GM19240 (cell line): Measurements from ENCODE around the gene RPUSD4.
"Not testable (repeated sequence)": the region's sequence is repeated elsewhere in the genome, so short reads cannot be mapped to it uniquely, and the experiment has no call there.

ENCODE experiments used
- DNase-seq: peaks from one replicate; pipeline ENCODE4 v3.0.0; 2011; ENCODE audit warnings: low spot score; ENCODE audit not compliant: insufficient read length

Gene RPUSD4, protein sequence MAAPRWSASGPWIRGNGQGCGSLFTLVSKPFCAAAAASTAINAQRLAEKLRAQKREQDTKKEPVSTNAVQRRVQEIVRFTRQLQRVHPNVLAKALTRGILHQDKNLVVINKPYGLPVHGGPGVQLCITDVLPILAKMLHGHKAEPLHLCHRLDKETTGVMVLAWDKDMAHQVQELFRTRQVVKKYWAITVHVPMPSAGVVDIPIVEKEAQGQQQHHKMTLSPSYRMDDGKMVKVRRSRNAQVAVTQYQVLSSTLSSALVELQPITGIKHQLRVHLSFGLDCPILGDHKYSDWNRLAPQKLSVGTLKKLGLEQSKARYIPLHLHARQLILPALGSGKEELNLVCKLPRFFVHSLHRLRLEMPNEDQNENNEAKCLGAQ

DNA sequence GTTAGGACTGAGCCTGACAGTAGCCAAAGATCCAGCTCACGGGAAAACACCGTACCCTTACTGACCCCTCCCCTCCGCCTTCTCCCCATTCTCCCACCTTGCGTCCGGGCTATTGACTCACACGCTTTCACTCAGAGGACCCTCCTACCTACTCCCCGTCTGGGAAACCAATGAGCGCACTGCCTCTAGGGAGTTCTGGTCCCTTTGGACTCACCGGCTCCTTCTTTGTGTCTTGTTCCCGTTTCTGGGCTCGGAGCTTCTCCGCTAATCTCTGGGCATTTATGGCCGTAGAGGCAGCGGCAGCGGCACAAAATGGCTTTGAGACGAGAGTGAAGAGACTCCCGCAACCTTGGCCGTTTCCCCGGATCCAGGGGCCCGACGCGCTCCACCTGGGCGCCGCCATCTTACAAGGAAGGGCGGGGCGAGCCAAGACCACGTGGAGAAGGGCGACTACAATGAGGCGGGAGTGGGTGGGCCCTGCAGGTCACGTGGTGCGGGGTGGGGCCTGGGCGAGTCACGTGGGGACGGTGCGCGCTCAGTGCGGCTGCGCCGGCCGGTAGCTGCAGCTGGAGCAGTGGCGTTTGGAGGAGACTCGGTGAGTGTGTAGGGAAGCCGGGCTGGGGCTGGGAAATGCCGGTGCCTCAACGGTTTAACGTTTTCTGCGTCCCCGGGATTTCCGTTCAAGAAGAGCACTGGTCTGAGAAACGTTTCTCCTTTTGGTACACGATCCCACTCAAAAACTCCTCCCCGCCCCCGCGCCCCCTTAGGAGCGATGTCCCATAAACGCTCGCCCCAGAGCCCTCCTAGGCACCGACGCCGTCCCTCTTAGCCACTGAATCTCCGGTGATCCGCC lies at the start of gene RPUSD4, which contains the start of gene FAM118B:
Gene RPUSD4 (minus strand): TSS at position 415 of the 853 bp plus-strand sequence. CDS start 12 bp downstream, at position 403.
Gene FAM118B (plus strand): TSS at position 547 of the 853 bp plus-strand sequence. CDS start 23,220 bp downstream, outside the sequence.
- DNase-seq = peak; percentile 95

DNA sequence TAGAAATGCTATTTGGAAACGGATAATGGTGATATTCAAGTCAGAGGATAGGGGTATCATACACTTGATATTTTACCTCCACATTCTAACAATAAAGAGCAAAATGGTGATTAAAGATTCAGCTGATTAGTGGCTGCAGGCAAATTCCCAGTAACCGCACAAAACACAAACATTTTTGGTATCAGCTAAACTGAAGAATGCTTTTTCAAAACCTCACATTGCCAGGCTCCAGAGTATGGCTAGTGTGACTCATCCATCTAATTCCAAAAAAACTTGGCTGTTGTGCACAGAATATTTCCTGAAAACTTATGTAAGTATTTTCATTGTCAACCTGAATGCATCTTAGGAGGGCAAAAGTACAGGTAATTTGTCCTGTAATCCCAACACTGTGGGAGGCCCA lies 46.3 kb upstream of the RPUSD4 start:
- no peak for DNase-seq

DNA sequence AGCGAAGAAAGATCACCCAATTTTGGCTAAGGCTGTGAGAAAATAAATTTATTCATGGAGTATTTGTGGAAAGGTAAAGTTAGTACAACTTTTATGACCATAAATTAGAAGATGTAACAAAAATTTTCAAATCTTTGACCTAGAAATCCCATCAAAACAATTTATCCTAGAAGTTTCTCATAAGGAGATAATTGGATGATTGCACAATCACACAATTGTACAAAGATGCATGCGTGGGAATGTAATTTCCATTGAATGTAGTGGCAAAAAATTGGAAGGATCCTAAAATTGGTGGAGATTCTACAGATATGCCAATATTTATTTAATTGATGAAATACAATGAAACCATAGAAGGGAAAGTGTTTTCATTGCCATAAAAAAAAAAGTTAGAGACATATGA lies 45.7 kb upstream of the RPUSD4 start:
- no peak for DNase-seq

DNA sequence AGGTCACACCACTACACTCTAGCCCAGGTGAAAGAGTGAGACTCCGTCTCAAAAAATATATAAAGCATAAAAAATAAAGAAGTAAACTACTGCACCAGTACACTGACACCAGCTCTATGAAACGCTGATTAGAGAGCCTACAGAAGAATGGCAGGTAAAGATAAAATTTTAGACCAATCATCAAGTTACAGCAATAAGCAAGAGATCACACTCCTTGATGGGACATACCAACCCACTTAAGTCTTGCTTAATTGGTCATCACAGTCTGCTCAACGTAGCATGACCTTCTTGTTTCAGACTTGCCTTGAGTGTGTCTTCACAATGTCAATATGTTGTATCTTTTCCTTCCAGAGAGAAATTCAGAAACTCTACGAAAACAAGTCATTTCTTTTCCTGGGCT lies 44.8 kb upstream of the RPUSD4 start:
- no peak for DNase-seq

DNA sequence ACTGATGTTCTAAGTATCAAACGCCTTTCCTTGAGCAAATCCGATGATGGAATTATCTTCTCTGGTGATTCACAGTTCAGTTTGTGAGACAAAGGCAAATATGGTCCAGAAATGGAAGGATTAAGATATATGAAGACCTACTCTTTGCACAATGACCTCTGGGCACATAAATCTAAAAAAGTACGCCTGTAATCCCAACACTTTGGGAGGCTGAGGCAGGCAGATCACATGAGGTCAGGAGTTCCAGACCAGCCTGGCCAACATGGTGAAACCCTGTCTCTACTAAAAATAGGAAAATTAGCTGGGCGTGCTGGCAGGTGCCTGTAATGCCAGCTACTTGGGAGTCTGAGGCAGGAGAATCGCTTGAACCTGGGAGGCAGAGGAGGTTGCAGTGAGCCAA lies 44.1 kb upstream of the RPUSD4 start:
- not testable (repeated sequence) for DNase-seq

DNA sequence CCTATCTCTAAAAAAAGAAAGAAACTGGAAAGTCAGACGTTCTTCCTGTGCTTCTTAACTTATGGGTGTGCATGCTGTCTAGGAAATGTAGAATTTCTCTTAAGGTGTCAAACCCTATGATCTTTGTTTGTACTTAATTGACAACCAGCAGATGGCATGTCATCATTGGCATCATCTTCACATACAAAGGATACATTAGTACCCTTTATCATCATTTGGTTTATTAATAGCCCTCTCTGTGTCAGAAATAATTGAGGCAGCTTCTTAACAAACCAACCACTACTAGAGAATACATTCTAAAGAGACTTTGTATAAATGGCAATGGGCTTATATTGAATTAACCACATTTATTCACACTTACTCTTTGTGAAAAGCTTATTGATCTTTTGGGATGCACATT lies 43.4 kb upstream of the RPUSD4 start:
- DNase-seq = no peak

DNA sequence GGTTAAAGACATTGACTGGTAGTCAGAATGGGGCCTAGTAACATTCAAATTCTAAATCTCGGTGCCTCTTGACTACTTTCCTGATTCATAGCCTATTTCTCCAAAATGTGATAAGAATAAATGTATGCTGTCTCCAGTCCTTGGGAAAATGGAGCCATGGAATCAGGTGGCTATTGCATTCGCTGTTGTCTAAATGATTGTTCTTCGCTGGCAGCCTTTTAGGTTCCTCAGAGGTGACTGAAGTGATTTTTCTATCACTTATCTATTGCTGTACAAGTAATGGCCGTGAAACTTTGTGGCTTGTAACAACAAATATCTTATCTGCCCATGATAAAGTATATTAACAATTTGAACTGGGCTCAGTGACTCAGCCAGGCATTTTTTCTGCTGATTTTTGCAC lies 41.8 kb upstream of the RPUSD4 start:
- DNase-seq = no peak

DNA sequence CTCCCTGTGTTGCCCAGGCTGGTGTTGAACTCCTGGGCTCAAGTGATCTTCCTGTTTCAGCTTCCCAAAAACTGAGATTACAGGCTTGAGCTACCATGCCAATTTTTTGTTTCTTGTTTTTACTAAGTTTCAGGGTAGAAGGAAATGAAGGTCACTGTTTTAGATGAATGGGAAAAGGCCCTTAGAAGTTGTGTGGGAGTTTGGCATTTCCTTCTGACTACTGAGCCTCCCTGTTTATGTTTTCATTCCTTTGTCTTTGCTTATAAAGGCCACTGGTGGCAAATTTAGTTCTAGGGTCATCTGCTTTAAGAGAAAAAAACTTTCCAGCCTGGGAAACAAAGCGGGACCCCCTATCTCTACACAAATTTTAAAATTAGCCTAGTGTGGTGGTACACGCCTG lies 35.2 kb upstream of the RPUSD4 start:
- DNase-seq = no peak

DNA sequence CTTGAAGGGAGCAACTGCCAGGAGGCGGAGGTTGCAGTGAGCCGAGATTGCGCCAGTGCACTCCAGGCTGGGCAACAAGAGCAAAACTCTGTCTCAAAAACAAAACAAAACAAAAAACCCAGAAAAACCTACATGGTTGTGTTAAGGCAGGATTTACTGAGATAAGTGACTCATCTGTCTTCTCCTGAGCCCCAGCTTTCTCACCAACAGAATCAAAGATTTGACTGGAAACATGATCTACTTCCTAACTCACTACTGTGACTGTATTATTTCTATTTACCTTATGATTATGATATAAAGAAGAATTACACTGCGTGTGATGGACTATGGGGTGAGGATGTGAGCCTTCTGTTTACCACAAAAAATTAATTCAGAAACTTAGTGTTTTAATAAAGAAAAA lies 21.9 kb upstream of the RPUSD4 start:
- DNase-seq = no peak

DNA sequence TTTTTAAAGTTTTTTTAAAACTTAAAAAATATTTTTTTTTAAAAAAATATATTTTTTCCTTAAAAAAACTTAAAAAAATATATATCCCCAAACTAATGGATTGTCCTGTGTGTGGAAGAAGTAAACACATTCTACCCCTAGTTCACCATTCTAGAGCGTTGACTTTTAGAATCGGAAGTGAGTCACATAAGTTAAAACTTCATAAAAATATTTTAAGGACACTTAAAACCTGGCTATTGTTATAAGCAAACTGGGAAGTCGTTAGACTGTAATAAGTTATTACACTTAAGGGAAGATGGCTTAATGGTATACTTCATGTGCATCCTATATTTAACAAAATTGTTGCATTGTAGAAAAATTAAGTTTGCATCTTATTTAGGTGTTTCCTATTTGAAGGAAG lies 21.2 kb upstream of the RPUSD4 start:
- DNase-seq = no peak

DNA sequence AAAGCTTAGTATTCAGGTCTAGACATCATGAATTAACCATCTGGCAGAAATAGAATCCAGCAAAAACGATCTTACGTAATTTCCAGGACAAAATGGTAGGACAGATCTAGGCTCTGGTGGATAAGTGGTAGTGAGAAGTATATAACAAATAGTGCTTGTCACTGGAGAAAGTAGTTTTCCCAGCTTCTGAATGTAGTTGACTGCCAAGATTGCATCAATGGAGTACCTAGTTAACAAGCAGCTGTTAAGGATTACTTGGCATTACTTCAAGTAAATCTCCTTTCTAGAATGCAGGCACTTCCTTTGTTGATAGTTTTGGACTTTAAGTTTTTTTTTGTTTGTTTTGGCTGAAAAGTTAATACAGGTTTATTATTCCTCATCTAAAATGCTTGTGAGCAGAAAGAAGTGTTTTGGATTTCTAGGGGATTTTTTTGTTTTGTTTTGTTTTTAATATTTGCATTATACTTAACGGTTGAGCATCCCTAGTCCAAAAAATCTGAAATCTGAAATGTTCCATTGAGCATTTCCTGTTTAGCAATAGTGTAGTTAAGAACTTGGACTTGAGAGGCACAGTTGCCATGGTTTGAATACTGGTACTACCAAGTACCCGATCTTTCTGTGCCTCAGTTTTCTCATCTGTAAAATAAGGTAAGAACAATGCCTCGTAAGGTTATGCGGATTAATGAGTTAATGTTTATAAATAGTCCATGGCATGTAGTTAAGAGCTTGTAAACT lies 20.4 kb upstream of the RPUSD4 start:
- no peak for DNase-seq

DNA sequence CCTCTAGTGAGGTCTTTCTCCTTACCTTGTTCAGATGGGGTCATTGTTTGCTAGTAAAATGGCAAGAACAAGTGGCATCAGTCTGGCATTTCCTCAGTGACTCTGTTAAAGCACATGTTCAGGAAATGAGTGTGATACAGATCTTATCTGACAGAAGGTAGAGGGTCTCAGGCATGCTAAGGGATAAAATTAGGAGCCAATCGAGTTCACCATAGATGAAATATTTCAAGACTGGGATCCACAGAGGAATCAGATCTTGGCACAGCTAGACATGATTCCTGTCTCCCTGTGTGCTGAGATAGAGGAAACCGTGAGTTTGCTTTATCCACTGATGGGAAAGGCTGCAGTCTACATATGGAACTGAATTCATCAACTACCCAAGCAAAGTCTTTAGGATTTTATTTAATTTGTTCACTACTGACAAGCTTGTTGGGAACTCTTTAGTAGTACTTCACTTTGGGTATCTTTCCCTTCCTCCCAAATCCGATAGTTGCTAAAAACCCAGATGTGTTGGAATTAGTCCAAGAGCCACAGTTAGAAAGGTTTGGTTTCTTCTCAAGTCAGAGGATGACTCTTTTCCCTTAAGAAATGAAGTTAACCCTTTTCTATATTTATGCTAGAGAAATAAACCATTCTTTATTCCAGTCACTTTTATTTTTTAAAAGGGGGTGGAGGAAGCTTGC lies 18.5 kb upstream of the RPUSD4 start:
- DNase-seq = no peak

DNA sequence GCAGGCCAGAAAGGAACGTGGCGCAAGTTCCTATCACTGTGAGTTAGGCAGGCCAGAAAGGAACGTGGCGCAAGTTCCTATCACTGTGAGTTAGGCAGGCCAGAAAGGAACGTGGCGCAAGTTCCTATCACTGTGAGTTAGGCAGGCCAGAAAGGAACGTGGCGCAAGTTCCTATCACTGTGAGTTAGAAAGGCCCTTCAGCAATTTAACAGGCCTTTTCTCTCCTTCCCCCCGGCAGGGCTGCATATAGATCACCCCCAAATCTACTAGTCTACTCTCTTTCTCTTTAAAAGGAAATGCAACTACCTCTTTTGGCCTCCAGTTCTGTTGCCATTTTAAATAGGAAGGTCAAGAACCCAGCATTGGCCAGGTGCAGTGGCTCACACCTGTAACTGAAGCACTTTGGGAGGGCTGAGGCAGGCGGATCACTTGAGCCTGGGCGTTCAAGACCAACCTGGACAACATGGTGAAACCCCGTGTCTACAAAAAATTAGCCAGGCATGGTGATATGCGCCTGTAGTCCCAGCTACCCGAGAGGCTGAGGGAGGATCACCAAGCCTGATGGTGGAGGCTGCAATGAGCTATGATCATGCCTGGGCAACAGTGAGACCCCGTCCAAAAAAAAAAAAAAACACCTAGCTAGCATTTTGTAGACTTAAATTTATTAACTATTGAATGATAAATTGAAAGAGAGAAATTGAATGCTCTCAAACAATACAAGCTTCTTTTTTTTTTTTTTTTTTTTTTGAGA lies 15.1 kb upstream of the RPUSD4 start:
- DNase-seq = no peak

DNA sequence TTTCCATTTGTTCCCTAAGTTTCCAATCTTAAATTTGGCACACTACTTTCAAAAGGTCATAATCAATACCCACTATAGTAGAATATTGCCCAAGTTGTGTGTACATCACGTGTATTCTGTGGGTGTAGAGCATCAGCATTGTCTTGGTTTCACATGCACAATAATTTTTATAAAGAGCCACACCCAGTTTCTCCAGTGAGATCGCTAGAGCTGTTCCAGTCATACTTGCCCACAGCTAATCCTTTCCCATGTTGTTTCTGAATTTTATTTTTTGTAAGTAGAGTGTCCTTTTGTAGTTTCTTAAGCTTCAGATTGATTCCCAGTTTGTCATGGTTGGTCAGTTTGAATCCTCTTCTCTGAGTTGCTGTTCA lies 13.8 kb upstream of the RPUSD4 start:
- no peak for DNase-seq

DNA sequence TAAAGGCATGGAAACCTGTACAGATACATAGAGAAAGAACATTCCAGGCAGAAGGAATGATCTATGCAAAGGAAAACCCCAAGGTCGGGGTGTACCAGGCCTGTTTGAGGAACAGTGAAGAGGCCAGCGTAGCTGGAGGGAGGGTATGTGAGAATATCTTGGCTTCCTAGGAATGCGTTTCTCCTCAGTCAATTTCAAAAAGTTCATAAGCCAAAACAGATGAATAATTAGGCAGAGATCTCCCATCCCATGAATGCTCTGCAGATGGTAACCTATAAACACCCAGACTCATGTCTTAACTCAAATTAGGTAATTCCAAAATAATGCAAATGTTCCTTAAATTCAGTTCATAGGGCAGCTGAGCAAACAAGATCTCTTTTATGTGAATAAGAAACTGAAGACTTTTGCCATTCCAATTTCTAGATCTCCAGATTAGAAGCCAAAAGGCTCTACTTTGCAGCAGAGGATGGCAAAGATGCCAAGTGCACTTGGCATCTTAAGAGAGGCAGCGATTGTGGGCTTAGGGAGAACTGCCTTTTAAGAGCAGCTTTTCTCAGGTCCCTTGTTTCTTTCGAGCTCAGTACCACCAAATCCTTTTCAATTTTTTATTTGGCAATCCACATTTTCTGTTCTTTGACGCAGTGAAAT lies 13.3 kb upstream of the RPUSD4 start:
- DNase-seq = no peak

DNA sequence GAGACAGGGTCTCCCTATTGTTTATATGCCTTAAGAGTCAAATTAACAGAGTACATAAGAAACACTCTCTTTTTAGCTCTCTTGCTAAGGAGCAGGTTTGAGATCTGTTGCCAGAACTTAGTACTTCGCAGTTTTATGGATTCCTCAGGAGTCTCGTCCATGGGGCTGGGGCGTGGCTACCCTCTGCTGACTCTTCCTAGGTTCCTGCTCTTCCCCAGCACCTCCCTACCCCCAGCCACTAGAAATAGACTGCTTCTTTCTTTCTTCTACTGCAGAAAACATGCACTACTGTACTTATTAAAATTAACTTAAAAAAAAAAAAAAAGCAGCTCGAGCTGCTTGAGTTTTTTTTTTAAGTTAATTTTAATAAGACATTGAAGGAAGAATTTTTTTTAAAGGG lies 8.1 kb upstream of the RPUSD4 start:
- DNase-seq = no peak

DNA sequence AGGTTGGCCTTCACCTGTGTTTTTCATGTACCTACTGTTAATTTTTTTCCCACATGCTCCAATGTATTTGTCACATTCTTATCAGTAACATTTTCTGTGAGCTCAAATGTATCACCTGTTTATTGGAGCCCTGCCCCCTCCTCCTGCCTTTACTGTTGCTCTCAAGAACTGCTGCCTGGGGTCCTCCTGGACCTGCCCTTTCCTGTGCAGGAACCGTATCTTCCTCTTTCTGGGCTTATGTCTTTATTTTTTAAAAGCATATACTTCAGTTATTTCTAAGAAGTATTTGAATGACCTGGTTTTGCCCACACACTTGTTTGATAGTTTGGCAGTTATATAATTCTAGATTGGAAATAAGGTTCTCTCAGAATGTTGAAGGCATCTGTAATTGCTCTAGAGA lies 6.0 kb upstream of the RPUSD4 start:
- no peak for DNase-seq

DNA sequence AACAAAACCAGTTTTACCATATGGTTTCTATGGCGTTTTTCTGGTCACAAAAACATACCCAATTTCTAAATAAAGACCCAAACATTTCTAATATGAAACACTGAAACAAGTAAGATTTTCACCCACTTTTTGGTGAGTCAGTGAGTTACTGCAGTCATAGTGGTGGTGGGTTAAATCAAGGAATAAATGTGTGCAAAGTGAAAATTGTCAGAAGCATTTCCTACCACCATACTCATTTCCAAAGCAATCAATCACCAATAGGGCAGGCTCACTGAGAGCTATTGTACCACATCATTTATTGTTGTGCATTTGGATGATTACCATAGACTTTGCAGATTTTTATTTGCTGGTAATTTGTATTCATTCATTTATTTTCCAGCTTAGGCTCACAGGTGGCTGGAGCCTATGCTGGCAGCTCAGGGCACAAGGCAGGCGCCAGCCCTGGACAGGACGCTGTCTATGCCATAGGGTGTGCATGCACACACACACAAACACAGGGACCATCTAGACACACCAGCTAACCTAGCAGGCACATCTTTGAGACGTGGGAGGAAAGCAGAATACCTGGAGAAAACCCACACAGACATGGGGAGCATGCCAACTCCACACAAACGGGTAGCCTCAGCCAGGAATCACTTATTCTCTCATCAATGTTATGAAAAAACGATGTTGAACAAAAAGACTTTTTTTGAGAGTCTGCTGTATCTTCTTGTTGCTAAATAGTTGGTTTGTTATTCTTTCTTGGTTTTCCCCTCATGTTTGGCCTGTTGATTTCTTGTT lies 5.3 kb upstream of the RPUSD4 start:
- DNase-seq = no peak

DNA sequence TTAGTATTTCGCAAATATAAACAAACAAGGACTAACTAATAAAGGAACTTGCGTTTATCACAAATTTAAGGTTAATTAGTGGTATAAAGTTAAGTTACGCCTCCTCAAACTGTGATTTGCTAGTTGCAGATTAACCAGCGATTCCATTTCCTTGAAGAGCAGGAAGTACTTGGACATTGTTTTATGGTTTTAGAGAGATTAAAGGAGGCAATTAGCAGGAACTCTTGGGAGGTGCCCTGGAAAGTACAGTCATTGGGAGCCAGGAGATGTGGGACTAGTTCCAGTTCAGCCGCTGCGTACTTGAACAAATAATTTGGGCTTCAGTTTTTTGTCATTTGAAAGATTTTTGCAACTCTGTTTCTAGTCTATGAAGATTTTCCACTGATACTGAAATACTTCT lies 3.4 kb upstream of the RPUSD4 start:
- DNase-seq = no peak
